Epithelial cell of proximal tubule (primary cell): ENCODE measurements around the gene EIF5AL1. TPM values are rescaled to one million over a fixed set of nuclear protein-coding genes. Genes with fewer than 3 reads are reported as not detected.

ENCODE experiments used
- DNase-seq: peaks from one replicate; pipeline ENCODE4 v3.0.0-alpha.2; 2011; ENCODE audit warnings: low read depth
- H3K4me3 ChIP-seq: 2 replicates; pipeline ENCODE4 v1.5.1; 2011; ENCODE audit warnings: low read depth, mild to moderate bottlenecking, low read length
- total RNA-seq: library from RNA; depleted of rRNA; stranded (reverse); fragments of >200 nt; gene quantifications from 2 replicates; pipeline ENCODE4 v1.2.3, GENCODE V29; 2015
- TF ChIP-seq, protein P1 (sequence below): conservative IDR thresholded peaks from 2 replicates; pipeline ENCODE4 v1.5.1; 2012; ENCODE audit warnings: low read depth, mild to moderate bottlenecking, low read length

The EIF5AL1 gene
- total RNA-seq, 1 donor from 2014 or later = 0.35 TPM

DNA sequence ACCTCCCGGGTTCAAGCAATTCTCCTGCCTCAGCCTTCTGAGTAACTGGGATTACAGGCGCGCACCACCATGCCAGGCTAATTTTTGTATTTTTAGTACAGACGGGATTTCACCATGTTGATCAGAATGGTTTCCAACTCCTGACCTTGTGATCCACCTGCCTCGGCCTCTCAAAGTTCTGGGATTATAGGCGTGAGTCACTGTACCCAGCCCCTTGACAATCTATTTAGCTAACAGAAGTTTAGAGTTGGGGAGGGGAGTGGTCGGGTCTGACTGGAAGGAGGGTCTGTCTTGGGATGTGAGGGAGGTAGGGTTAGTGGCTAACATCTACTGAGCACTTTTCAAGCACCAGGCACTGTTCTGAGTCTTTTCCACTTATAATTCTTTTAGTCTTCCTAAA, 39.9 kb upstream of the EIF5AL1 start:
- TF ChIP-seq, protein P1, sequence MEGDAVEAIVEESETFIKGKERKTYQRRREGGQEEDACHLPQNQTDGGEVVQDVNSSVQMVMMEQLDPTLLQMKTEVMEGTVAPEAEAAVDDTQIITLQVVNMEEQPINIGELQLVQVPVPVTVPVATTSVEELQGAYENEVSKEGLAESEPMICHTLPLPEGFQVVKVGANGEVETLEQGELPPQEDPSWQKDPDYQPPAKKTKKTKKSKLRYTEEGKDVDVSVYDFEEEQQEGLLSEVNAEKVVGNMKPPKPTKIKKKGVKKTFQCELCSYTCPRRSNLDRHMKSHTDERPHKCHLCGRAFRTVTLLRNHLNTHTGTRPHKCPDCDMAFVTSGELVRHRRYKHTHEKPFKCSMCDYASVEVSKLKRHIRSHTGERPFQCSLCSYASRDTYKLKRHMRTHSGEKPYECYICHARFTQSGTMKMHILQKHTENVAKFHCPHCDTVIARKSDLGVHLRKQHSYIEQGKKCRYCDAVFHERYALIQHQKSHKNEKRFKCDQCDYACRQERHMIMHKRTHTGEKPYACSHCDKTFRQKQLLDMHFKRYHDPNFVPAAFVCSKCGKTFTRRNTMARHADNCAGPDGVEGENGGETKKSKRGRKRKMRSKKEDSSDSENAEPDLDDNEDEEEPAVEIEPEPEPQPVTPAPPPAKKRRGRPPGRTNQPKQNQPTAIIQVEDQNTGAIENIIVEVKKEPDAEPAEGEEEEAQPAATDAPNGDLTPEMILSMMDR = no peak
- no peak for DNase-seq
- H3K4me3 ChIP-seq = no peak overlapping the region

DNA sequence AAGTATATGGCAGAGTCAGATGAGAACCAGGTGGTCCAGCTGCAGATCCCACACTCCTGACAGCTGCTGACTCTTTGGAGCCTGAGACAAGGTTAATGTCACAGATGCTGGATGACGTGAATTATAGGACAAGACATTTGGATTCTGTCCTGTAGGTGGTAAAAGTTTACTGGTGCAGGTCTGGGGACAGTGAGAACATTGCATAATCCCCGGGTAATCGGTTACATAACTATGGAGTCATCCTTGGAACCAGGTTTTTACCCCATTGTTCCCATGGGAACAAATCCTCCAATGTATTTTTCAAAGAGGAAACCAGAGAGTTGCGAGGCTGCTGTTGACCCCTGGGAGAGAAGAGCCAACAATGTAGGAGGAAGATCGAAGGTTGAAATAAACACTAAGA, 39.4 kb upstream of the EIF5AL1 start:
- DNase-seq = no peak
- H3K4me3 ChIP-seq = no peak overlapping the region
- TF ChIP-seq, protein P1 = no peak

DNA sequence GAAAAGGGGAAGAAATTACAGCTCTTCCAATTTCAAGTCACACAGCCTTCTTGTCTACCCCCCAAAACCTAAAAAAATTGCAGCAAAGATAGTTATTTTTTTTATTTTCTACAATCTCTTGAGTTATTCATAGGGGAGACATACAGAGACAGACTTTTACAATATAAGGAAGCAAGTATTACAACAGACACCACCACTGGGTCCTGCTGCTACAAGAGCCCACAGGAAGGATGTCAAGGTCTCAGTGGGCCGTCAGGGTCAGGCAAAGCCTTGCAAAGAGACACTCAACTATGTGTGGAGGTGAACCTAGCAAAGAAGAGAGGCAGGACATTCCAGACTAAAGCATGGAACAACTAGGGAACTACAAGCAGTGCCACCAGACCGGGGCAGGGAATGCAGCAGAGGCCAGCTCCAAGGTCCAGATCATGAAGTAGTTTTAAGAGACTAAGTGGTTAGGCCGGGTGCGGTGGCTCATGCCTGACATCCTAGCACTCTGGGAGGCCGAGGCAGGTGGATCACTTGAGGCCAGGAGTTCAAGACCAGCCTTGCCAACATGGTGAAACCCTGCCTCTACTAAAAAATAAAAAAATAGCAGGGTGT, 38.7 kb upstream of the EIF5AL1 start:
- H3K4me3 ChIP-seq = no peak overlapping the region
- no peak for DNase-seq
- TF ChIP-seq, protein P1 = no peak

DNA sequence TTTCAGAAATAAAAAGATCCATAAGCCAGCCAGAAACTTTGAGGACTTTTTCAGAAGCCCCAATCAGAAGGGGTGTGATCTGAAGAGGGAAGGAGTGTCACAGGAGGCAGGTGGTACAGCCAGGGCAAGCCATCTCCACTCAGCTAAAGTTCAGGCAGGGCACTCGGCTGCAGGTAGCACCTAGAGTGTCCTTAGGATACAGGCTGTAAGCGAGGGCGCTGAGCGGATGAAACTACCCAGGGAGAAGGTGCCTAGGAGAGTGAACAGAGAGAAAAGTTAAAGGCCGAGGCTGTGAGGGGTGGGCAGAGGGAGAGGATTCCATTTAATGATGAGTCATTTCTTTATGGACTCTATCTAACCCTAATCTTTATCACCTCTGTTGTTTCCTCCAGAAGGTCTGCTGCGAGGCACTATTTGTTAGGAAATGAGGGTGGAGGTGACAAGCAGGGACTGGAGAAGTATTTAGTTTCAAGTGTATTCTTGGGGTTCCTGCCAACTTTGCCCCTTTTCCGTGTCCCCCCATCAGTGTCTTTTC, 37.1 kb upstream of the EIF5AL1 start:
- no peak overlapping the region for H3K4me3 ChIP-seq
- TF ChIP-seq, protein P1 = no peak
- DNase-seq = no peak

DNA sequence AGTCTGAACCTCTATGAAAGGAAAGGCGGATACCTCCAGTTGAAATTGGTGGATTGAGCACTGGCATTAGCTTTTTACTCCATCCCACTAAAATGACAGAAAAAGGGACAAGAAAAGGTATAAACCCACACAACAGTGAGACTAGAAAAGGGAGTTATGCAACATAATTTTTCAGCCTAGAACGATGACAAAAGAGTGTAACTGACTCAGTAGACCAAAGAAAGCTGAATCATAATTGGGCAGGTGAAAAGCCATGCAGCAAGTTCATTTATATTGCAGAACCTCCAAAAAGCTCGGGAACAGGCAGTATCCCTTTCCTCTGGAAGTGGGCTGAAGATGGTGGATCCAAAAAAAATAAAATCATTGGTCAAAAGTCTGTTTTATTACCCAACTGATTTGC, 36.5 kb upstream of the EIF5AL1 start:
- no peak for DNase-seq
- H3K4me3 ChIP-seq = no peak overlapping the region
- TF ChIP-seq, protein P1 = no peak

DNA sequence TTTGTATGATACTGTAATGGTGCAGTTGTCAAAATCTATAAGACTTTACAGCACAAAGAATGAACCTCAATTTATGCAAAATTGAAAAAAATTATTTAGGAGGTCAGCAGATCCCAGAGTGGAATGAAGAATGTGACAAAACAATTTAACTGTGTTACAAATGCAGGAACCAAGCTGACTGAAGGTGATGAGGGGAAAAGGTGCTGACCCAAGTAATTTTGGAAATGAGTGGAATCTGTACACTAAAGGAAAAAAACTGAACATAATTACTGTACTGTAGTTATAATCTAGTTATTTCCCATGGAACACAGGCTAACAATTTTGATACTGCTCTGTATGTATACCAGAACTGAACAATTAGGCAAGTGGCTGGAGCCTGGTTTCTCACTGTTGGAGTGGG, 35.7 kb upstream of the EIF5AL1 start:
- no peak overlapping the region for H3K4me3 ChIP-seq
- DNase-seq = no peak
- TF ChIP-seq, protein P1 = no peak

DNA sequence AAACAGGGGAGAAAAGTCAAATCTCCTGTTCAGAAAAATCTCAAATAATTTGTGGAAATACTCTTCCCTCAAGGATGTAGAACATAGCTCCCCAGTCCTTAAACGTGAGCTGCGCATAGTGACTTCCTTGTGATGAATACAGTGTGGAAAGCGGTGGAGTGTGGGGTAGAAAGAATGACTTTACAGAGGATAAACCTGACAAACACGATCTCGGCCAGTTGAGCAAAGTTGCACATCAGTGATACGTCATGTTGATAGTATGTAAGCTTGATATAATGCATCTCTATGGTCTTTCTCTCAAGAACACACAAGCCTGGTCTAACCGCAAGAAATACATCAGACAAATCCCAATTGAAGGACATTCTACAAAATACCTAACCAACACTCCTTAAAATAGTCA, 34.9 kb upstream of the EIF5AL1 start:
- TF ChIP-seq, protein P1 = no peak
- H3K4me3 ChIP-seq = no peak overlapping the region
- no peak for DNase-seq
